ENCODE data around the gene CNTN4.

The CNTN4 gene

GRCh38 chr3:2995195-2995594, 896.5 kb downstream of the CNTN4 start:
- in situ Hi-C loops (cut with HindIII; ENCODE audit: low sequenced_read_pairs), result no loop called here

- in situ Hi-C loops (cut with HindIII; ENCODE audit: low sequenced_read_pairs), result no loop called here
Measured at GRCh38 chr3:3005146-3005744, 906.6 kb downstream of the CNTN4 start.

GRCh38 chr3:3013317-3014052, 914.8 kb downstream of the CNTN4 start:
- in situ Hi-C loops (cut with HindIII; ENCODE audit: low sequenced_read_pairs), result loop anchor here (10.0 kb wide), 1 partner anchor 809 kb away; no protein-coding TSS in a partner anchor

GRCh38 chr3:3015185-3016089, 916.8 kb downstream of the CNTN4 start:
- in situ Hi-C loops (cut with HindIII; ENCODE audit: low sequenced_read_pairs), result loop anchor here (10.0 kb wide), 1 partner anchor 811 kb away; no protein-coding TSS in a partner anchor

GRCh38 chr3:3016226-3016625, 917.6 kb downstream of the CNTN4 start:
- in situ Hi-C loops (cut with HindIII; ENCODE audit: low sequenced_read_pairs), result loop anchor here (10.0 kb wide), 1 partner anchor 811 kb away; no protein-coding TSS in a partner anchor

- in situ Hi-C loops (cut with HindIII; ENCODE audit: low sequenced_read_pairs), result no loop called here
Measured at GRCh38 chr3:3020209-3020608, 921.5 kb downstream of the CNTN4 start.

- in situ Hi-C loops (cut with HindIII; ENCODE audit: low sequenced_read_pairs), result no loop called here
Measured at GRCh38 chr3:3023111-3023745, 924.6 kb downstream of the CNTN4 start.

- in situ Hi-C loops (cut with HindIII; ENCODE audit: low sequenced_read_pairs), result no loop called here
Measured at GRCh38 chr3:3027976-3028567, 929.4 kb downstream of the CNTN4 start.

- in situ Hi-C loops (cut with HindIII; ENCODE audit: low sequenced_read_pairs), result no loop called here
Measured at GRCh38 chr3:3031326-3031725, 932.7 kb downstream of the CNTN4 start.

- in situ Hi-C loops (cut with HindIII; ENCODE audit: low sequenced_read_pairs), result no loop called here
Measured at GRCh38 chr3:3037156-3037555, 938.5 kb downstream of the CNTN4 start.

- in situ Hi-C loops (cut with HindIII; ENCODE audit: low sequenced_read_pairs), result no loop called here
Measured at GRCh38 chr3:3038201-3038991, 939.7 kb downstream of the CNTN4 start.

GRCh38 chr3:3053974-3054373, 955.3 kb downstream of the CNTN4 start:
- in situ Hi-C loops (cut with HindIII; ENCODE audit: low sequenced_read_pairs), result no loop called here

GRCh38 chr3:3059645-3060044, 961.0 kb downstream of the CNTN4 start:
- in situ Hi-C loops (cut with HindIII; ENCODE audit: low sequenced_read_pairs), result no loop called here

GRCh38 chr3:3064297-3064696, 965.6 kb downstream of the CNTN4 start:
- in situ Hi-C loops (cut with HindIII; ENCODE audit: low sequenced_read_pairs), result no loop called here

GRCh38 chr3:3065876-3066275, 967.2 kb downstream of the CNTN4 start:
- in situ Hi-C loops (cut with HindIII; ENCODE audit: low sequenced_read_pairs), result no loop called here

GRCh38 chr3:3066378-3066777, 967.7 kb downstream of the CNTN4 start:
- in situ Hi-C loops (cut with HindIII; ENCODE audit: low sequenced_read_pairs), result no loop called here

GRCh38 chr3:3066910-3067309, 968.2 kb downstream of the CNTN4 start:
- in situ Hi-C loops (cut with HindIII; ENCODE audit: low sequenced_read_pairs), result no loop called here

GRCh38 chr3:3068358-3068881, 969.8 kb downstream of the CNTN4 start:
- in situ Hi-C loops (cut with HindIII; ENCODE audit: low sequenced_read_pairs), result no loop called here

GRCh38 chr3:3069723-3070122, 971.1 kb downstream of the CNTN4 start:
- in situ Hi-C loops (cut with HindIII; ENCODE audit: low sequenced_read_pairs), result no loop called here

- in situ Hi-C loops (cut with HindIII; ENCODE audit: low sequenced_read_pairs), result no loop called here
Measured at GRCh38 chr3:3071136-3071535, 972.5 kb downstream of the CNTN4 start.
